ENCODE measurements around the gene CELSR1.

The CELSR1 gene

DNA sequence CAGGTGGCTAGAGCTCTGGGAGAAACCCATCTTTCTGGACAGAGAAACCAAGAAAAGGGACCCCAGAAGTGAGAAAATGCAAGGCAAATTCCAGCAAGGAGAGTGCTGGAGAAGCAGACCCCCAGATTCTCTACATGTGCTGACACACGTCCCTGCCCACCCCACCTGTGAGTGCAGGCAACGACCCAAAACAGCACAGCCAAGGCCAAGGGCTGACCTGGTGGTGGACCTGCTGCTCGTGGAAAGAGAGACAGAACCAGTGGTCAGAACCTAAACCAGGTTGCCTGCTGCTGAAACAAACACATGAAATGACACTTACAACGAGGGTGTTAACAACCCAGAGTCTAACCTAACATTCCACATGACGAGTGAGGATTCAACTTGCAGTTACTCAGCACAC, 177.3 kb downstream of the CELSR1 start:
- no peak overlapping the region for H3K4me3 ChIP-seq (ENCODE audit: low read depth, low read length)
- TF ChIP-seq, protein P1, sequence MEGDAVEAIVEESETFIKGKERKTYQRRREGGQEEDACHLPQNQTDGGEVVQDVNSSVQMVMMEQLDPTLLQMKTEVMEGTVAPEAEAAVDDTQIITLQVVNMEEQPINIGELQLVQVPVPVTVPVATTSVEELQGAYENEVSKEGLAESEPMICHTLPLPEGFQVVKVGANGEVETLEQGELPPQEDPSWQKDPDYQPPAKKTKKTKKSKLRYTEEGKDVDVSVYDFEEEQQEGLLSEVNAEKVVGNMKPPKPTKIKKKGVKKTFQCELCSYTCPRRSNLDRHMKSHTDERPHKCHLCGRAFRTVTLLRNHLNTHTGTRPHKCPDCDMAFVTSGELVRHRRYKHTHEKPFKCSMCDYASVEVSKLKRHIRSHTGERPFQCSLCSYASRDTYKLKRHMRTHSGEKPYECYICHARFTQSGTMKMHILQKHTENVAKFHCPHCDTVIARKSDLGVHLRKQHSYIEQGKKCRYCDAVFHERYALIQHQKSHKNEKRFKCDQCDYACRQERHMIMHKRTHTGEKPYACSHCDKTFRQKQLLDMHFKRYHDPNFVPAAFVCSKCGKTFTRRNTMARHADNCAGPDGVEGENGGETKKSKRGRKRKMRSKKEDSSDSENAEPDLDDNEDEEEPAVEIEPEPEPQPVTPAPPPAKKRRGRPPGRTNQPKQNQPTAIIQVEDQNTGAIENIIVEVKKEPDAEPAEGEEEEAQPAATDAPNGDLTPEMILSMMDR (IDR thresholded peaks at IDR 0.05; ENCODE audit: borderline replicate concordance, insufficient read depth, low read depth, low read length) = no peak

DNA sequence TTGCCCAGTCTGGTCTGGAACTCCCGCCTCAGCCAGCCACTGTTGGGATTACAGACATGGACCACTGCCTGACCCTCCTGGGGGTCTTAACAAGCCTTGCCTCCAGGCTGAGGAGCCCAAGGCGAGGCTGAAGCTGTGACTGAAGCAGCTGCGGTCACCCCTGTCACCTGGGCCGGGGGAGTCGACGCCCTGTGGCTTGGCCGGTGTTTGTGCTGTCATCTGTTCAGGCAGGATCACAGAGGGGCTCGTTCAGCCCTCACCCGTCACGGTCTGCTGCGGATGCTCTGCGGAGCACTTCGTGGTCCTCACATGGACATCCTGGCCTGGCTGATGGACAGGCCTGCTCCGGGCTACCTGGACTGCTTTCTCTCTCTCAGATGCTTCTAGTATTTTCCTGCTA, 178.1 kb downstream of the CELSR1 start:
- no peak overlapping the region for H3K4me3 ChIP-seq (ENCODE audit: low read depth, low read length)
- TF ChIP-seq, protein P1 (IDR thresholded peaks at IDR 0.05; ENCODE audit: borderline replicate concordance, insufficient read depth, low read depth, low read length) = no peak

DNA sequence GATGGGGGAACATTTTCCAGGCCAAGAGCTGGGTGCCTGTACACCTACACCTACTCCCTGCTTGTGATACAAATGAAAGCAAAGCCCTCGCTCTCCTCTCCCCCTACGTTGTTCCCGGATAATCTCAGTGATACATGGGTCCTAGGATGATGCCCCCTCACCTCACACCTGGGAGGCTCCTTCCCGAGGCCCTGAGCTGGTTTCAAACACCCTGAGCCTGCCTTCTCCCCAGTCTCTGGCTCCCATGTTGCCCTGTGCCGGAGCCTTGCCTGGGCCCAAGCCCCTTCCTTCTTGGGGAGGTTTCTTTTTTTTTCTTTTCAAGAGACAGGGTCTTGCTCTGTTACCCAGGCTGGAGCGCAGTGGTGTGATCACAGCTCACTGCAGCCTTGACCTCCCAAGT, 178.7 kb downstream of the CELSR1 start:
- TF ChIP-seq, protein P1 (IDR thresholded peaks at IDR 0.05; ENCODE audit: borderline replicate concordance, insufficient read depth, low read depth, low read length) = no peak
- H3K4me3 ChIP-seq (ENCODE audit: low read depth, low read length) = no peak overlapping the region

DNA sequence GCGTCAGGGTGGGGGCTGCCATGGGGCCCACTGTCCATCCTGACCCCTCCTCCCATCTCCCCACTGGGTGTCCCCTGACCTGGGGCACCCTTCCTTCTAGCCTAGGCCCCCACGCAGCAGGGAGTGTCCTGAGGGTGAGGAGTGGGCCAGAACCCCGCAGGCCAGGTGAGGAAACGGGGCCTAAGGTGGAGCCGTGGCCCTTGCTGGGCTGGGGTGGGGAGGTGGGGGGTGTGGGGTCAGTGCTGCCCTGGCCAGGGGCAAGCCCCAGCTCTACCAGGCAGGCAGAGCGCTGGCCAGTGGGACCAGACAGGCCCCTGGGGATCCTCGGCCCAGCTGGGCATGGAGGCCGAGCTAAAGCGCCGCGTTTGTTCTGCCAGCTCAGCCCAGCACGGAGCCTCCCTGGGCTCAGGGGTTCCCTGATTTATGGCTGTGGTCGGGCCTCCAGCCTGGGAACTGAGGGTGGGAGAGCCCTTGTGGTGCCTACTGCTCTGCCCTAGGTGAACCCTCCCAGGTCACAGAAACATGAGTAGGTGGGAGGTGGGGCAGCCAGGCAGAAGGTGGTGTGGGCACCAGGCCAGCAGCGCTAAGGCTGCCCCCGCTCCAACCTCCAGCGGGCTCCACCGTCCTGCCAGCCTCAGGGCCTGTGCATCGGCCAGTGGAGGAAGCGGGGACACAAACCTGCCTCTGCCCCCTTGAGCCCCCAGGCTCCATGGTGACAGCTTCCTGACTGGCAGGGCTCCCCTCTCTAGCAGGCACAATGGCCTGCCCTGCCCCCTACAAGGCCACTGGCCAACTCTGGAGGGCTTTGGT, 179.5 kb downstream of the CELSR1 start:
- H3K4me3 ChIP-seq (ENCODE audit: low read depth, low read length) = no peak overlapping the region
- TF ChIP-seq, protein P1 (IDR thresholded peaks at IDR 0.05; ENCODE audit: borderline replicate concordance, insufficient read depth, low read depth, low read length) = no peak

DNA sequence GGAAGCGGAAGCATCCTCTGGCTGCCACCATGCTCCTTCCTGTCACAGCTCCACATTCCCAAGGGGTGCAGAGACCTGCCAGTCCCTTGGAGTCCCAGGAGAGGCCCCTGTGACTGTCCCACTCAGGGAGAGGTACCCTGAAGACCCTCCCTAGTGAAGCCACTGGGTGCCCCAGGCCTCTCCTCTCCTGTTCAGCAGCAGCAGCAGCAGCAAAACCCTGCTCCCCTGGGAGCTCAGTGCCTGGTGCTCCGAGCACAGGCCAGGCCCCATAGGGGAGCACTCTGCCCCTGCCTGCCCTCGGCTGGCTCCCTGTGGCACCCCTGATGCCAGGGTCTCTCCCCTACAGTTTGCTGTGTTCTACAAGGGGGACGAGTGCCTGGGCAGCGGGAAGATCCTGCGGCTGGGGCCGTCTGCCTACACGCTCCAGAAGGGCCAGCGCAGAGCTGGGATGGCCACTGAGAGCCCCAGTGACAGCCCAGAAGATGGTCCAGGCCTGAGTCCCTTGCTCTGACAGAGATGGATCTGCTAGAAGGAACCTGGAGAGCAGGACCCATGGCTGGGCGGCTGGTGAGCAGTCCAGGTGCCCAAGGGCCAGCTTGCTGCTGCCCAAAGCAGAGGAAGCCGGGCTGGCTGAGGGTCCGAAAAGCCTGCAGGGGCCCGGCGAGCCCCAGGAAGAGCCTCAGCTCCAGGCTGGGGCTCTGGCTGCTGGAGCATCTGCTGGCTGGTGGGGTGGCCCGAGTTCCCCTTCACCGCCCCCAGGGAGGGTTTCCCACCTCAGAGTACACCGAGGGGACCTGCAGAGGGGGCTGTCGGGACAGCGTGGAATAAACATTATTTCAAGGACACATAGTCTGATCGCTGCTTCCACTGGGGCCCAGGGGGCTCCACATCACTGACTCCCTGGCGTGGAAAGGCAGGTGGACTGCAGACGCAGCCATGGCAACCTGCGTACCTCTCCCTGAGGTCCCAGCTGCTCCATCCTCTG, 180.6 kb downstream of the CELSR1 start:
- TF ChIP-seq, protein P1 (IDR thresholded peaks at IDR 0.05; ENCODE audit: borderline replicate concordance, insufficient read depth, low read depth, low read length) = no peak
- no peak overlapping the region for H3K4me3 ChIP-seq (ENCODE audit: low read depth, low read length)

DNA sequence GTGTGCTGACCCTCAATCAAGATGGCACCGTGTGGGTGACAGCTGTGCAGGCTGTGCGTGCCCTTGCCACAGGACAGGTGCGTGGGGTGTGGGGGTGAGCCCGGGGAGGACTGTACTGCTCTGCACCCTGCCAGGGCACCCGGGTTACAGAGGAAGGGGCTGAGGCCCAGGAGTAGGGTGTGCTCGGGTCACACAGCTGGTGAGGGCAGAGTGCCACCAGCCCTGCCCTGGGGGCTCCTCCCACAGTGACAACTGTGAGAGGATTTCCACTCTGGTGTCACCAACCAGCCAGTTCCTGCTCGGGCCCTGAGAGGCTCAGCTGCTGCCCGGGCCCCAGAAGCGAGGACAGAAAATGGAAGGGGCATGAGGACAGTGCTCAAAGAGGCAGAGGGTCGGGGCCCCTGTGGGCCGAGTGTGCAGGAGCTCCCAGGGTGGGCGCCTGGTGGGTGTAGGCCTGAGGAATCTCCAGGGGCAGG, 181.4 kb downstream of the CELSR1 start:
- TF ChIP-seq, protein P1 (IDR thresholded peaks at IDR 0.05; ENCODE audit: borderline replicate concordance, insufficient read depth, low read depth, low read length) = no peak
- no peak overlapping the region for H3K4me3 ChIP-seq (ENCODE audit: low read depth, low read length)
